Activated CD8-positive, alpha-beta T cell treated with anti-CD3 and anti-CD28 coated beads for 36 hours (primary cell): ENCODE results near the gene PON1. TPM values are rescaled to one million over a fixed set of nuclear protein-coding genes. Genes with fewer than 3 reads are reported as not detected.

Experiments used
- ATAC-seq: fragments of 200-7000 bp; cut with Tn5 transposase; one replicate; pipeline ENCODE4 v1.10.0; 2021; ENCODE audit warnings: mild to moderate bottlenecking, moderate library complexity
- CTCF ChIA-PET: fragments of 350-600 bp; sonication (Branson Sonifier 250); formaldehyde crosslinking; loops from one replicate; lab custom pipeline; 2021; ENCODE audit warnings: antibody characterized with exemption; lab: Charles Lee
- POLR2A ChIA-PET: fragments of 350-600 bp; sonication (Branson Sonifier 250); formaldehyde crosslinking; loops from one replicate; lab custom pipeline; 2021; ENCODE audit warnings: antibody characterized with exemption; lab: Charles Lee
- DNase-seq: peaks from one replicate; pipeline ENCODE4 v3.0.0-alpha.2; 2020
- H3K27ac Mint-ChIP-seq: one replicate; pipeline ENCODE4 v1.8.0; 2021; ENCODE audit warnings: mild to moderate bottlenecking, mixed read lengths
- H3K27me3 Mint-ChIP-seq: one replicate; pipeline ENCODE4 v1.8.0; 2021; ENCODE audit warnings: mixed read lengths
- H3K36me3 Mint-ChIP-seq: one replicate; pipeline ENCODE4 v1.8.0; 2021; ENCODE audit warnings: low read depth, mixed read lengths
- H3K4me1 Mint-ChIP-seq: one replicate; pipeline ENCODE4 v1.8.0; 2021; ENCODE audit warnings: low read depth, mixed read lengths
- H3K4me3 Mint-ChIP-seq: one replicate; pipeline ENCODE4 v1.8.0; 2021; ENCODE audit warnings: mild to moderate bottlenecking, moderate library complexity, mixed read lengths
- H3K9me3 Mint-ChIP-seq: one replicate; pipeline ENCODE4 v1.8.0; 2021; ENCODE audit warnings: mixed read lengths
- CTCF ChIP-seq: fragments of 200-600 bp; IDR thresholded peaks from one replicate; pipeline ENCODE4 v1.8.0; 2022; ENCODE audit warnings: antibody characterized with exemption, mild to moderate bottlenecking
- intact Hi-C: fragments of 100-400 bp; cut with micrococcal nuclease; formaldehyde crosslinking; loops from one replicate; pipeline ENCODE4 v1.10.0; 2022
- total RNA-seq, 2 experiments: library from RNA; stranded (reverse); gene quantifications; one replicate each; pipeline ENCODE4 v1.2.3, GENCODE V29; 2021

The PON1 gene
- total RNA-seq, 2 experiments from 2014 or later: not detected

GRCh38 chr7:95323410-95324129 lies 762 bp downstream of the PON1 start:
- no peak for DNase-seq
- ChIA-PET CTCF (no interaction called here), POLR2A (no interaction called here)
- Mint-ChIP-seq H3K27me3 (peaks cover 12% of the 10 kb centered on the region), H3K36me3 (no peaks in the 10 kb centered on the region), H3K4me1 (peaks cover 3% of the 10 kb centered on the region), H3K4me3 (no peak overlapping the region), H3K27ac (no peak overlapping the region), H3K9me3 (no peaks in the 10 kb centered on the region)
- ATAC-seq: no peak
- TF ChIP-seq CTCF: no peak
- intact Hi-C loops: no loop called here

GRCh38 chr7:95322854-95323253 lies 1.5 kb downstream of the PON1 start:
- ChIA-PET POLR2A (no interaction called here), CTCF (no interaction called here)
- DNase-seq (no peak), ATAC-seq (no peak)
- no peaks in the 10 kb centered on the region for H3K36me3 Mint-ChIP-seq
- no peak overlapping the region for H3K27ac Mint-ChIP-seq
- intact Hi-C loops: no loop called here
- no peak overlapping the region for H3K4me3 Mint-ChIP-seq
- H3K9me3 Mint-ChIP-seq: no peaks in the 10 kb centered on the region
- H3K4me1 Mint-ChIP-seq: peaks cover 3% of the 10 kb centered on the region
- TF ChIP-seq CTCF: no peak
- peaks cover 12% of the 10 kb centered on the region for H3K27me3 Mint-ChIP-seq

GRCh38 chr7:95322396-95322795 lies 1.9 kb downstream of the PON1 start:
- H3K27me3 Mint-ChIP-seq: peaks cover 12% of the 10 kb centered on the region
- intact Hi-C loops: no loop called here
- CTCF ChIA-PET: no interaction called here
- H3K27ac Mint-ChIP-seq: no peak overlapping the region
- ATAC-seq (no peak), DNase-seq (no peak)
- no peaks in the 10 kb centered on the region for H3K36me3 Mint-ChIP-seq
- no peaks in the 10 kb centered on the region for H3K9me3 Mint-ChIP-seq
- no peak for TF ChIP-seq CTCF
- H3K4me1 Mint-ChIP-seq: peaks cover 3% of the 10 kb centered on the region
- H3K4me3 Mint-ChIP-seq: no peak overlapping the region
- POLR2A ChIA-PET: no interaction called here

- Mint-ChIP-seq H3K9me3 (no peaks in the 10 kb centered on the region), H3K4me1 (peaks cover 3% of the 10 kb centered on the region), H3K4me3 (no peak overlapping the region), H3K36me3 (no peaks in the 10 kb centered on the region), H3K27ac (no peak overlapping the region), H3K27me3 (peaks cover 12% of the 10 kb centered on the region)
- TF ChIP-seq CTCF: no peak
- POLR2A ChIA-PET: no interaction called here
- intact Hi-C loops: no loop called here
- no peak for ATAC-seq
- DNase-seq: no peak
- CTCF ChIA-PET: no interaction called here
These were observed 2.6 kb downstream of the PON1 start for GRCh38 chr7:95321720-95322119.

- H3K4me1 Mint-ChIP-seq: peaks cover 3% of the 10 kb centered on the region
- ChIA-PET CTCF (no interaction called here), POLR2A (no interaction called here)
- no peaks in the 10 kb centered on the region for H3K36me3 Mint-ChIP-seq
- no peak overlapping the region for H3K4me3 Mint-ChIP-seq
- no peak overlapping the region for H3K27ac Mint-ChIP-seq
- TF ChIP-seq CTCF: no peak
- ATAC-seq: no peak
- intact Hi-C loops: no loop called here
- H3K27me3 Mint-ChIP-seq: peaks cover 9% of the 10 kb centered on the region
- H3K9me3 Mint-ChIP-seq: no peaks in the 10 kb centered on the region
- no peak for DNase-seq
These were observed 3.7 kb downstream of the PON1 start for GRCh38 chr7:95320651-95321050.
